SK-N-SH treated with all-trans-retinoic acid at 6 μM for 48 hours (cell line): ENCODE measurements around the gene ZNF280C.

Experiments
- ATAC-seq: fragments of 200-7000 bp; cut with Tn5 transposase; 3 replicates; pipeline ENCODE4 v1.9.1; 2020; ENCODE audit warnings: mild to moderate bottlenecking, moderate library complexity
- ARNTL ChIP-seq: fragments of 450-650 bp; formaldehyde crosslinking; IDR thresholded peaks from 2 replicates; pipeline ENCODE4 v1.5.0; 2020; ENCODE audit warnings: low read depth, mild to moderate bottlenecking, moderate library complexity, borderline replicate concordance
- CREB5 ChIP-seq: fragments of 250-450 bp; sonication (Bioruptor Pico); IDR thresholded peaks from 2 replicates; pipeline ENCODE4 v1.5.1; 2020; ENCODE audit warnings: low read depth, mild to moderate bottlenecking, moderate library complexity
- CSDC2 ChIP-seq: fragments of 250-450 bp; sonication (Bioruptor Pico); IDR thresholded peaks from 2 replicates; pipeline ENCODE4 v1.5.0; 2020; ENCODE audit warnings: mild to moderate bottlenecking, moderate library complexity
- CSRNP3 ChIP-seq: fragments of 250-450 bp; sonication (Bioruptor Pico); IDR thresholded peaks from 2 replicates; pipeline ENCODE4 v1.5.1; 2021; ENCODE audit warnings: mild to moderate bottlenecking, moderate library complexity
- ESRRG ChIP-seq: fragments of 250-450 bp; sonication (Bioruptor Pico); IDR thresholded peaks from 2 replicates; pipeline ENCODE4 v1.6.1; 2021; ENCODE audit warnings: mild to moderate bottlenecking
- GLIS3 ChIP-seq: fragments of 250-450 bp; sonication (Bioruptor Pico); IDR thresholded peaks from 2 replicates; pipeline ENCODE4 v1.5.0; 2020; ENCODE audit warnings: mild to moderate bottlenecking, moderate library complexity
- ISL1 ChIP-seq: fragments of 250-450 bp; sonication (Bioruptor Pico); IDR thresholded peaks from 2 replicates; pipeline ENCODE4 v2.1.2; 2022; ENCODE audit warnings: mild to moderate bottlenecking, moderate library complexity
- OSR1 ChIP-seq: fragments of 250-450 bp; sonication (Bioruptor Pico); IDR thresholded peaks from 2 replicates; pipeline ENCODE4 v1.8.0; 2022; ENCODE audit warnings: moderate library complexity, mild to moderate bottlenecking, inconsistent platforms
- PATZ1 ChIP-seq: fragments of 250-450 bp; sonication (Bioruptor Pico); IDR thresholded peaks from 2 replicates; pipeline ENCODE4 v1.8.0; 2020; ENCODE audit warnings: mild to moderate bottlenecking, moderate library complexity, borderline replicate concordance
- POU6F1 ChIP-seq: fragments of 250-450 bp; sonication (Bioruptor Pico); IDR thresholded peaks from 2 replicates; pipeline ENCODE4 v1.8.0; 2021; ENCODE audit warnings: low read depth, mild to moderate bottlenecking, moderate library complexity, borderline replicate concordance
- PPARA ChIP-seq: fragments of 250-450 bp; sonication (Bioruptor Pico); IDR thresholded peaks from 2 replicates; pipeline ENCODE4 v1.5.0; 2020; ENCODE audit warnings: mild to moderate bottlenecking, borderline replicate concordance
- RARB ChIP-seq: fragments of 250-450 bp; sonication (Bioruptor Pico); IDR thresholded peaks from 2 replicates; pipeline ENCODE4 v1.8.0; 2021; ENCODE audit warnings: mild to moderate bottlenecking, moderate library complexity
- SNAI2 ChIP-seq: fragments of 250-450 bp; sonication (Bioruptor Pico); IDR thresholded peaks from 2 replicates; pipeline ENCODE4 v1.5.0; 2020; ENCODE audit warnings: mild to moderate bottlenecking, moderate library complexity
- TCF4 ChIP-seq: fragments of 250-450 bp; sonication (Bioruptor Pico); IDR thresholded peaks from 2 replicates; pipeline ENCODE4 v1.8.0; 2021; ENCODE audit warnings: mild to moderate bottlenecking, moderate library complexity, borderline replicate concordance
- TOX ChIP-seq: fragments of 250-450 bp; sonication (Bioruptor Pico); IDR thresholded peaks from 2 replicates; pipeline ENCODE4 v1.8.0; 2021; ENCODE audit warnings: mild to moderate bottlenecking, moderate library complexity, borderline replicate concordance
- TSHZ2 ChIP-seq: fragments of 250-450 bp; sonication (Bioruptor Pico); IDR thresholded peaks from 2 replicates; pipeline ENCODE4 v1.5.0; 2020; ENCODE audit warnings: mild to moderate bottlenecking, moderate library complexity
- ZFP3 ChIP-seq: fragments of 250-450 bp; sonication (Bioruptor Pico); IDR thresholded peaks from 2 replicates; pipeline ENCODE4 v1.5.0; 2020; ENCODE audit warnings: mild to moderate bottlenecking, moderate library complexity
- ZFP30 ChIP-seq: fragments of 450-650 bp; formaldehyde crosslinking; IDR thresholded peaks from 2 replicates; pipeline ENCODE4 v1.5.0; 2022; ENCODE audit warnings: mild to moderate bottlenecking, moderate library complexity
- ZNF565 ChIP-seq: fragments of 450-650 bp; formaldehyde crosslinking; conservative IDR thresholded peaks from 2 replicates; pipeline ENCODE4 v1.5.0; 2020; ENCODE audit warnings: low read depth, mild to moderate bottlenecking, moderate library complexity
- ZNF70 ChIP-seq: fragments of 450-650 bp; formaldehyde crosslinking; IDR thresholded peaks from 2 replicates; pipeline ENCODE4 v1.5.0; 2020; ENCODE audit warnings: mild to moderate bottlenecking, moderate library complexity
- ZNF8 ChIP-seq: fragments of 450-650 bp; formaldehyde crosslinking; IDR thresholded peaks from 2 replicates; pipeline ENCODE4 v1.5.0; 2020; ENCODE audit warnings: mild to moderate bottlenecking, moderate library complexity

ZNF280C gene

GRCh38 chrX:130179579-130180215 lies 89.0 kb downstream of the ZNF280C start:
- TF ChIP-seq RARB (CRISPR knock-in tag) (no peak), ZNF8 (CRISPR knock-in tag) (no peak), ZNF565 (CRISPR knock-in tag) (no peak), PPARA (CRISPR knock-in tag) (no peak), GLIS3 (CRISPR knock-in tag) (no peak)
- no peak; the same call in 2 of the 3 replicates for ATAC-seq

- TF ChIP-seq TOX (CRISPR knock-in tag) (no peak), PATZ1 (CRISPR knock-in tag) (no peak), POU6F1 (CRISPR knock-in tag) (no peak), ISL1 (no peak), ESRRG (CRISPR knock-in tag) (no peak)
- ATAC-seq: no peak
Observed at GRCh38 chrX:130179170-130179569, 89.5 kb downstream of the ZNF280C start.

GRCh38 chrX:130176942-130177341 lies 91.8 kb downstream of the ZNF280C start:
- ATAC-seq: no peak
- TF ChIP-seq ZNF8 (CRISPR knock-in tag) (no peak), CREB5 (CRISPR knock-in tag) (no peak), ZFP3 (CRISPR knock-in tag) (no peak), TOX (CRISPR knock-in tag) (no peak), ZNF565 (CRISPR knock-in tag) (no peak), CSDC2 (CRISPR knock-in tag) (no peak)

- ATAC-seq: no peak
- TF ChIP-seq ZFP30 (CRISPR knock-in tag) (no peak), SNAI2 (no peak), ARNTL (CRISPR knock-in tag) (no peak), TSHZ2 (CRISPR knock-in tag) (no peak), ZNF565 (CRISPR knock-in tag) (no peak), ZNF8 (CRISPR knock-in tag) (no peak), GLIS3 (CRISPR knock-in tag) (no peak), PPARA (CRISPR knock-in tag) (no peak), RARB (CRISPR knock-in tag) (no peak), ESRRG (CRISPR knock-in tag) (no peak), CSRNP3 (CRISPR knock-in tag) (no peak), ISL1 (no peak), OSR1 (CRISPR knock-in tag) (no peak), ZNF70 (no peak), TCF4 (CRISPR knock-in tag) (no peak), CREB5 (CRISPR knock-in tag) (no peak)
- TF ChIP-seq, all 23 proteins: peak for 0
Observed at GRCh38 chrX:130176354-130176776, 92.3 kb downstream of the ZNF280C start.
